Liver (tissue), 9 donors: Measurements from ENCODE around the gene NOXRED1. TPM values are rescaled to one million over a fixed set of nuclear protein-coding genes. Genes with fewer than 3 reads are reported as not detected.

ENCODE experiments used
- DNase-seq: peaks from one replicate; pipeline ENCODE4 v3.0.0-alpha.2; 2017; ENCODE audit warnings: low spot score
- H3K27ac ChIP-seq, 2 donors: one replicate each; pipeline ENCODE4 v1.7.0; 2013; ENCODE audit warnings: inconsistent platforms in 2 of 2, low read length in 2 of 2, control low read depth in 1 of 2, low read depth in 1 of 2, mild to moderate bottlenecking in 1 of 2
- H3K27me3 ChIP-seq, 4 donors: one replicate each; pipeline versions ENCODE4 v1.6.1 to v1.7.0; 2013; ENCODE audit warnings: low read length in 3 of 4, inconsistent platforms in 1 of 4, mild to moderate bottlenecking in 1 of 4, moderate library complexity in 1 of 4; ENCODE audit not compliant: control insufficient read depth in 4 of 4, insufficient read depth in 4 of 4
- H3K36me3 ChIP-seq, 4 donors: one replicate each; pipeline versions ENCODE4 v1.6.1 to v1.7.0; 2013; ENCODE audit warnings: low read length in 3 of 4, mild to moderate bottlenecking in 3 of 4, low read depth in 1 of 4, moderate library complexity in 1 of 4; ENCODE audit not compliant: control insufficient read depth in 4 of 4, insufficient read depth in 3 of 4
- H3K4me1 ChIP-seq, 4 donors: one replicate each; pipeline versions ENCODE4 v1.6.1 to v1.7.0; 2013; ENCODE audit warnings: low read length in 3 of 4, mild to moderate bottlenecking in 3 of 4, moderate library complexity in 1 of 4; ENCODE audit not compliant: control insufficient read depth in 4 of 4, insufficient read depth in 4 of 4
- H3K4me3 ChIP-seq, 3 donors: one replicate each; pipeline versions ENCODE4 v1.6.1 to v1.7.0; 2013; ENCODE audit warnings: low read length in 3 of 3, control low read depth in 1 of 3, low read depth in 1 of 3, mild to moderate bottlenecking in 1 of 3
- H3K9ac ChIP-seq, 2 donors: one replicate each; pipeline ENCODE4 v1.7.0; 2013; ENCODE audit warnings: low read length in 2 of 2, mild to moderate bottlenecking in 2 of 2, moderate library complexity in 2 of 2, control low read depth in 1 of 2, low read depth in 1 of 2
- H3K9me3 ChIP-seq, 4 donors: one replicate each; pipeline versions ENCODE4 v1.6.1 to v1.7.0; 2013; ENCODE audit warnings: low read length in 3 of 4; ENCODE audit not compliant: control insufficient read depth in 4 of 4
- ATF3 ChIP-seq: IDR thresholded peaks from 2 replicates; pipeline ENCODE4 v1.6.1; 2016; ENCODE audit warnings: antibody characterized with exemption
- CTCF ChIP-seq: fragments of 150-350 bp; IDR thresholded peaks from 2 replicates; pipeline ENCODE4 v1.5.1; 2017; ENCODE audit warnings: improper control_type of control experiment, low read depth, low read length; ENCODE audit not compliant: missing input control
- FOXA1 ChIP-seq: IDR thresholded peaks from 2 replicates; pipeline ENCODE4 v1.6.1; 2016; ENCODE audit warnings: antibody characterized with exemption
- FOXA2 ChIP-seq: IDR thresholded peaks from 2 replicates; pipeline ENCODE4 v1.6.1; 2016; ENCODE audit warnings: antibody characterized with exemption
- GABPA ChIP-seq, 2 donors: IDR thresholded peaks in 1 of 2; conservative IDR thresholded peaks in 1 of 2; 2 replicates each; pipeline ENCODE4 v1.6.1; 2016; ENCODE audit warnings: antibody characterized with exemption in 2 of 2, mild to moderate bottlenecking in 1 of 2, moderate library complexity in 1 of 2
- HNF4A ChIP-seq, 2 donors: conservative IDR thresholded peaks; 2 replicates each; pipeline ENCODE4 v1.6.1; 2016; ENCODE audit warnings: antibody characterized with exemption in 2 of 2, mild to moderate bottlenecking in 2 of 2
- HNF4G ChIP-seq: IDR thresholded peaks from 2 replicates; pipeline ENCODE4 v1.6.1; 2016; ENCODE audit warnings: antibody characterized with exemption
- MAX ChIP-seq: IDR thresholded peaks from 2 replicates; pipeline ENCODE4 v1.6.1; 2016; ENCODE audit warnings: antibody characterized with exemption
- NR2F2 ChIP-seq: IDR thresholded peaks from 2 replicates; pipeline ENCODE4 v1.6.1; 2016; ENCODE audit warnings: antibody characterized with exemption
- RXRA ChIP-seq, 2 donors: IDR thresholded peaks; 2 replicates each; pipeline ENCODE4 v1.6.1; 2017 to 2018; ENCODE audit warnings: antibody characterized with exemption in 2 of 2, mild to moderate bottlenecking in 1 of 2
- SP1 ChIP-seq: IDR thresholded peaks from 2 replicates; pipeline ENCODE4 v1.6.1; 2018; ENCODE audit warnings: antibody characterized with exemption, mild to moderate bottlenecking
- TAF1 ChIP-seq: conservative IDR thresholded peaks from 2 replicates; pipeline ENCODE4 v1.6.1; 2016; ENCODE audit warnings: antibody characterized with exemption, mild to moderate bottlenecking
- YY1 ChIP-seq: IDR thresholded peaks from 2 replicates; pipeline ENCODE4 v1.6.1; 2016; ENCODE audit warnings: antibody characterized with exemption, mild to moderate bottlenecking
- ZBTB33 ChIP-seq: IDR thresholded peaks from 2 replicates; pipeline ENCODE4 v1.6.1; 2016; ENCODE audit warnings: antibody characterized with exemption
- WGBS: extraction: QIAGEN DNeasy Blood & Tissue Kit; methylation state at CpG from one replicate; pipeline ENCODE4 v1.1.7; 2013; 5-methylcytosine and 5-hydroxymethylcytosine counted together
- polyA plus RNA-seq, 2 donors: library from polyadenylated mRNA; stranded (reverse) in 1 of 2; unstranded in 1 of 2; fragments of 200-250 nt in 1 of 2; fragments of >200 nt in 1 of 2; fragmentation: Nextera tagmentation in 1 of 2; extraction: Ambion mirVana in 1 of 2; gene quantifications; one replicate each; pipeline versions ENCODE4 v1.2.1 to v1.2.3, GENCODE V29; 2013 to 2015
- total RNA-seq, 2 donors: library from RNA; depleted of rRNA; stranded (reverse); fragments of >200 nt; gene quantifications; one replicate each; pipeline ENCODE4 v1.2.3, GENCODE V29; 2014
- donor health status: healthy.
- donor health status: healthy.
- donor health status: healthy.
- donor health status: healthy.
- donor health status: healthy.

Gene NOXRED1
- total and polyA plus RNA-seq, 4 donors, result 0.06 to 0.50 (median 0.30) TPM

- Histone ChIP-seq H3K27me3 (no peaks in the 10 kb centered on the region), H3K27ac (no peak overlapping the region), H3K9me3 (no peaks in the 10 kb centered on the region), H3K9ac (no peak overlapping the region), H3K4me1 (peaks cover 0 to 21% (median 12%) of the 10 kb centered on the region in 4 donors), H3K36me3 (no peaks in the 10 kb centered on the region), H3K4me3 (no peak overlapping the region)
- DNase-seq, result no peak
- 39% methylated on average over 4 of the region's 4 CpGs for WGBS
- no peak for TF ChIP-seq ZBTB33
- TF ChIP-seq HNF4A (conservative IDR thresholded peaks at IDR 0.05), result no peak
- no peak for TF ChIP-seq HNF4G
- TF ChIP-seq TAF1, result no peak
- TF ChIP-seq CTCF, result no peak
- no peak for TF ChIP-seq ATF3
- no peak for TF ChIP-seq SP1
- TF ChIP-seq NR2F2, result no peak
- no peak for TF ChIP-seq FOXA1
- no peak for TF ChIP-seq MAX
- TF ChIP-seq GABPA (IDR thresholded peaks at IDR 0.05 in 1 of 2, conservative IDR thresholded peaks at IDR 0.05 in 1 of 2), result no peak
- TF ChIP-seq FOXA2, result no peak
- TF ChIP-seq YY1, result no peak
These were observed 51.0 kb downstream of the NOXRED1 start for GRCh38 chr14:77372304-77372841.

GRCh38 chr14:77369285-77369684 is 54.0 kb downstream of the NOXRED1 start:
- Histone ChIP-seq H3K9ac (no peak overlapping the region), H3K27ac (no peak overlapping the region), H3K4me3 (no peak overlapping the region), H3K9me3 (no peaks in the 10 kb centered on the region), H3K4me1 (peaks cover 0 to 11% (median 3%) of the 10 kb centered on the region in 4 donors), H3K36me3 (no peaks in the 10 kb centered on the region), H3K27me3 (no peaks in the 10 kb centered on the region)
- no peak for DNase-seq
- 7% methylated on average over 1 of the region's 1 CpG for WGBS
- peak; percentile 13 for TF ChIP-seq SP1
- TF ChIP-seq NR2F2, result peak; percentile 58
- peak; percentile 31 to 41 for TF ChIP-seq RXRA (IDR thresholded peaks at IDR 0.05)
- TF ChIP-seq FOXA1, result no peak
- no peak for TF ChIP-seq YY1

GRCh38 chr14:77364146-77364545 is 59.2 kb downstream of the NOXRED1 start:
- DNase-seq, result no peak
- 83% methylated on average over 3 of the region's 3 CpGs for WGBS

More at GRCh38 chr14:77364146-77364545, 59.2 kb downstream of the NOXRED1 start:
- peaks cover 0 to 4% (median 2%) of the 10 kb centered on the region in 4 donors for H3K4me1 ChIP-seq
- no peak overlapping the region for H3K27ac ChIP-seq
- TF ChIP-seq HNF4G, result no peak
- TF ChIP-seq HNF4A (conservative IDR thresholded peaks at IDR 0.05), result peak in 1 of 2 donors; percentile 12
- no peak for TF ChIP-seq RXRA (IDR thresholded peaks at IDR 0.05)
- H3K4me3 ChIP-seq, result no peak overlapping the region
- no peak overlapping the region for H3K9ac ChIP-seq
- no peaks in the 10 kb centered on the region for H3K36me3 ChIP-seq
- H3K9me3 ChIP-seq, result no peaks in the 10 kb centered on the region
- no peaks in the 10 kb centered on the region for H3K27me3 ChIP-seq
